Measurements from ENCODE around the gene ITCH. TPM values are rescaled to one million over a fixed set of nuclear protein-coding genes. Genes with fewer than 3 reads are reported as not detected.
A peak's percentile ranks its signal among the peaks of the same experiment; 100 is the strongest.

ITCH gene
- polyA plus RNA-seq, 3 donors: 13.3 to 26.6 (median 19.9) TPM

DNA sequence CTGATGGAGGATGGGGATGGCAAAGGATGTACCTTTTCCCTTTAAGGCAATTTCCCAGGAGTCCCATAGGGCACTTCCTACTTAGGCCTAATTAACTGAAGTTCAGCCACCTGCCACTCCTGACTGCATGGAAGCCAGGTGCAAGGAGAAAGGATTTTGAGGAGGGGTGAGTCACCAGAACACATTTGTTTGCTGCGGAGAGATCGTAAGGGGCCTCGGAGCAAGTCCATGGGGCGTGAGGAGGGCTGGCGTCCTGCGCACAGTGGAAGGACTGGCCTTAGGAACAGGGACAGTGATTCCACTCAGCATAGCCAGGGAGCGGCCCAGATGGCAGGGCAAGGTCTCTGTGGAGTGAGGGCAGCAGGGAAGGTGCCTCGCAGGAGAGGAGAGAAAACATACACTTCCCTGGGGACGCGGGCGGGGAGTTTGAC, 183.7 kb downstream of the ITCH start:
- H3K9me3 Mint-ChIP-seq: peaks cover 0 to 2% (median 0%) of the 10 kb centered on the region in 7 donors
- no peaks in the 10 kb centered on the region for H4K20me1 ChIP-seq (ENCODE audit: insufficient read depth, low read length)
- H3K27me3 ChIP-seq (ENCODE audit: control insufficient read depth in 2 of 2, insufficient read depth in 2 of 2, low read length in 2 of 2): peaks cover 0 to 3% of the 10 kb centered on the region in 2 donors
- peak overlapping the region in 1 of 7 donors; percentile 3 for H3K27ac Mint-ChIP-seq
- no peak overlapping the region for H3K4me3 ChIP-seq (replicated peaks in 1 of 3; ENCODE audit: low read depth in 2 of 3, low read length in 3 of 3)
- no peaks in the 10 kb centered on the region for H3K79me2 ChIP-seq (ENCODE audit: insufficient read depth, low read length)
- H3K4me2 ChIP-seq (replicated peaks; ENCODE audit: extremely low read depth, low read length, poor library complexity, severe bottlenecking): no peak overlapping the region
- peaks cover 3 to 10% of the 10 kb centered on the region in 2 donors for H3K36me3 Mint-ChIP-seq
- H3K4me3 Mint-ChIP-seq: peak overlapping the region in 1 of 2 donors; percentile 27
- peaks cover under 1 to 8% of the 10 kb centered on the region in 2 donors for H3K36me3 ChIP-seq (replicated peaks in 1 of 2; ENCODE audit: control insufficient read depth in 1 of 2, insufficient read depth in 2 of 2, low read length in 2 of 2)
- no peaks in the 10 kb centered on the region for H3K9me3 ChIP-seq (replicated peaks in 1 of 2; ENCODE audit: control insufficient read depth in 1 of 2, insufficient read depth in 1 of 2, low read length in 2 of 2)
- no peak overlapping the region for H3K27ac ChIP-seq (ENCODE audit: low read depth in 1 of 2, low read length in 2 of 2)
- no peak for DNase-seq
- intact Hi-C loops (cut with micrococcal nuclease): no loop called here
- H3K4me1 ChIP-seq (ENCODE audit: control insufficient read depth in 1 of 2, insufficient read depth in 2 of 2, low read length in 2 of 2): peaks cover 6 to 9% of the 10 kb centered on the region in 2 donors
- peaks cover 9 to 21% (median 10%) of the 10 kb centered on the region in 3 donors for H3K27me3 Mint-ChIP-seq (ENCODE audit: low read depth in 3 of 3)
- no peak overlapping the region for H3K9ac ChIP-seq (ENCODE audit: insufficient read depth, low read length, poor library complexity, severe bottlenecking)
- 96% methylated on average over 10 of the region's 11 CpGs for WGBS (ENCODE audit: insufficient coverage)
- TF ChIP-seq, protein P1, sequence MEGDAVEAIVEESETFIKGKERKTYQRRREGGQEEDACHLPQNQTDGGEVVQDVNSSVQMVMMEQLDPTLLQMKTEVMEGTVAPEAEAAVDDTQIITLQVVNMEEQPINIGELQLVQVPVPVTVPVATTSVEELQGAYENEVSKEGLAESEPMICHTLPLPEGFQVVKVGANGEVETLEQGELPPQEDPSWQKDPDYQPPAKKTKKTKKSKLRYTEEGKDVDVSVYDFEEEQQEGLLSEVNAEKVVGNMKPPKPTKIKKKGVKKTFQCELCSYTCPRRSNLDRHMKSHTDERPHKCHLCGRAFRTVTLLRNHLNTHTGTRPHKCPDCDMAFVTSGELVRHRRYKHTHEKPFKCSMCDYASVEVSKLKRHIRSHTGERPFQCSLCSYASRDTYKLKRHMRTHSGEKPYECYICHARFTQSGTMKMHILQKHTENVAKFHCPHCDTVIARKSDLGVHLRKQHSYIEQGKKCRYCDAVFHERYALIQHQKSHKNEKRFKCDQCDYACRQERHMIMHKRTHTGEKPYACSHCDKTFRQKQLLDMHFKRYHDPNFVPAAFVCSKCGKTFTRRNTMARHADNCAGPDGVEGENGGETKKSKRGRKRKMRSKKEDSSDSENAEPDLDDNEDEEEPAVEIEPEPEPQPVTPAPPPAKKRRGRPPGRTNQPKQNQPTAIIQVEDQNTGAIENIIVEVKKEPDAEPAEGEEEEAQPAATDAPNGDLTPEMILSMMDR (IDR thresholded peaks at IDR 0.05): no peak
- H2AFZ ChIP-seq (ENCODE audit: insufficient read depth, low read depth, low read length, poor library complexity, severe bottlenecking): no peak overlapping the region
- H3K4me1 Mint-ChIP-seq: peaks cover 16% of the 10 kb centered on the region

- Histone ChIP-seq H3K4me3 (replicated peaks in 1 of 3; ENCODE audit: low read depth in 2 of 3, low read length in 3 of 3) (no peak overlapping the region), H3K79me2 (ENCODE audit: insufficient read depth, low read length) (no peaks in the 10 kb centered on the region), H4K20me1 (ENCODE audit: insufficient read depth, low read length) (no peaks in the 10 kb centered on the region), H2AFZ (ENCODE audit: insufficient read depth, low read depth, low read length, poor library complexity, severe bottlenecking) (no peak overlapping the region), H3K4me2 (replicated peaks; ENCODE audit: extremely low read depth, low read length, poor library complexity, severe bottlenecking) (no peak overlapping the region), H3K27ac (ENCODE audit: low read depth in 1 of 2, low read length in 2 of 2) (no peak overlapping the region), H3K4me1 (ENCODE audit: control insufficient read depth in 1 of 2, insufficient read depth in 2 of 2, low read length in 2 of 2) (peaks cover 6 to 9% of the 10 kb centered on the region in 2 donors), H3K36me3 (replicated peaks in 1 of 2; ENCODE audit: control insufficient read depth in 1 of 2, insufficient read depth in 2 of 2, low read length in 2 of 2) (no peaks in the 10 kb centered on the region), H3K9me3 (replicated peaks in 1 of 2; ENCODE audit: control insufficient read depth in 1 of 2, insufficient read depth in 1 of 2, low read length in 2 of 2) (no peaks in the 10 kb centered on the region), H3K27me3 (ENCODE audit: control insufficient read depth in 2 of 2, insufficient read depth in 2 of 2, low read length in 2 of 2) (peaks cover 0 to 3% of the 10 kb centered on the region in 2 donors), H3K9ac (ENCODE audit: insufficient read depth, low read length, poor library complexity, severe bottlenecking) (no peak overlapping the region)
- no peak for DNase-seq
- TF ChIP-seq, protein P1 (IDR thresholded peaks at IDR 0.05): no peak
- Mint-ChIP-seq H3K27me3 (ENCODE audit: low read depth in 3 of 3) (peaks cover 10 to 21% (median 11%) of the 10 kb centered on the region in 3 donors), H3K4me1 (peaks cover 16% of the 10 kb centered on the region), H3K27ac (peak overlapping the region in 1 of 7 donors; percentile 83), H3K36me3 (peaks cover 0 to 2% of the 10 kb centered on the region in 2 donors), H3K4me3 (no peak overlapping the region), H3K9me3 (peaks cover 0 to 2% (median 0%) of the 10 kb centered on the region in 7 donors)
- intact Hi-C loops (cut with micrococcal nuclease): no loop called here
- WGBS (ENCODE audit: insufficient coverage): 96% methylated on average over 18 of the region's 22 CpGs
These were observed 185.0 kb downstream of the ITCH start for GRCh38 chr20:34547844-34548613.
